Heart left ventricle (tissue), 13 donors: Measurements from ENCODE around the gene PRR22.

Source experiments
- POLR2A ChIP-seq, 2 donors: fragments of 450-650 bp; IDR thresholded peaks; one replicate each; pipeline ENCODE4 v1.6.1; 2017; ENCODE audit warnings: antibody characterized with exemption in 2 of 2, mild to moderate bottlenecking in 2 of 2, moderate library complexity in 2 of 2
- TF ChIP-seq, protein P1 (sequence below), 12 donors: fragments of 200-600 bp; sonication (generic) in 4 of 12; IDR thresholded peaks; one replicate each; pipeline versions ENCODE4 v1.5.0 to v1.8.0; 2018 to 2022; ENCODE audit warnings: antibody characterized with exemption in 12 of 12, mild to moderate bottlenecking in 5 of 12
- donor health status: ischemic (EF 13 %, LVEDD 7.1; RV severe dilation, severe dysfunction).
- donor health status: DM: no; HTN: yes; CAD: no.
- donor health status: DM: no; HTN: no; CAD: no.
- donor health status: ischemic (EF 25% LVEDD 6.9; RV normal size, moderate dysfunction).
- donor health status: ischemic (EF 25% LVEDD 5.7; RV mildly dilated, moderate dysfunction).
- donor health status: ischemic (EF 35%, LVEDD 5.7; RV mildly dilated, moderate dysfunction).
- donor health status: nonischemic (EF 11% LVEDD 7.7; RV severe dilation, severe dysfunction).
- donor health status: DM: yes; HTN: yes; CAD: no.
- donor health status: PGD.
- donor health status: ischemic (EF 29% LVEDD 5.4; RV normal size, mild dysfunction).
- donor health status: nonischemic (EF 23%, LVEDD 6.1; RV moderate dilation, normal function).

DNA sequence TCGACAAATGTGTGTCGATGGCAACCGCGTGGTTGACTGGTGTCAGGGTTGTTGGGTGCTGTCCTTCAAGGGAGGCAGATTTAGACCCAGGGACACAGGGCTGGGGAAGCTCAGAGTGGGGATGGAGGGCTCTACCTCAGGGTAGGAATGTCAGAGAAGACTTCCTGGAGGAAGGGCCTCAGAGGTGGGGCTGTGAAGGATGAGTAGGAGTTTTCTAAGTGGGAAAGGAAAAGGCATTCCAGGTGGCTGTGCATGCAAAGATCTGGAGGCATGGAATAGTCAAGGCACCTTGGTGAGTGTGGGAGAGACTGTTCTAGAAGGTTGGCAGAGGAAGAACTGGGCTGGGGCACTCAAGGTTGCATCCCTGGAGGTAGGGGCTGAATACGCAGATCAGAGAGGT is 22.4 kb upstream of the PRR22 start:
- TF ChIP-seq, protein P1, sequence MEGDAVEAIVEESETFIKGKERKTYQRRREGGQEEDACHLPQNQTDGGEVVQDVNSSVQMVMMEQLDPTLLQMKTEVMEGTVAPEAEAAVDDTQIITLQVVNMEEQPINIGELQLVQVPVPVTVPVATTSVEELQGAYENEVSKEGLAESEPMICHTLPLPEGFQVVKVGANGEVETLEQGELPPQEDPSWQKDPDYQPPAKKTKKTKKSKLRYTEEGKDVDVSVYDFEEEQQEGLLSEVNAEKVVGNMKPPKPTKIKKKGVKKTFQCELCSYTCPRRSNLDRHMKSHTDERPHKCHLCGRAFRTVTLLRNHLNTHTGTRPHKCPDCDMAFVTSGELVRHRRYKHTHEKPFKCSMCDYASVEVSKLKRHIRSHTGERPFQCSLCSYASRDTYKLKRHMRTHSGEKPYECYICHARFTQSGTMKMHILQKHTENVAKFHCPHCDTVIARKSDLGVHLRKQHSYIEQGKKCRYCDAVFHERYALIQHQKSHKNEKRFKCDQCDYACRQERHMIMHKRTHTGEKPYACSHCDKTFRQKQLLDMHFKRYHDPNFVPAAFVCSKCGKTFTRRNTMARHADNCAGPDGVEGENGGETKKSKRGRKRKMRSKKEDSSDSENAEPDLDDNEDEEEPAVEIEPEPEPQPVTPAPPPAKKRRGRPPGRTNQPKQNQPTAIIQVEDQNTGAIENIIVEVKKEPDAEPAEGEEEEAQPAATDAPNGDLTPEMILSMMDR (IDR thresholded peaks at IDR 0.05) = no peak
- no peak for TF ChIP-seq POLR2A (IDR thresholded peaks at IDR 0.05)
